Uterus (tissue), 2 donors: Measurements from ENCODE around the gene RAD51AP2.

ENCODE experiments used
- CTCF ChIP-seq, 4 experiments: fragments of 200-600 bp in 2 of 4; fragments of 450-650 bp in 2 of 4; sonication (generic) in 2 of 4; IDR thresholded peaks; one replicate each; pipeline ENCODE4 v1.5.1; 2016 to 2019; ENCODE audit warnings: antibody characterized with exemption in 4 of 4, mild to moderate bottlenecking in 2 of 4, moderate library complexity in 1 of 4
- POLR2A ChIP-seq, 2 donors: fragments of 450-650 bp; IDR thresholded peaks; one replicate each; pipeline ENCODE4 v1.6.1; 2016; ENCODE audit warnings: antibody characterized with exemption in 2 of 2, mild to moderate bottlenecking in 1 of 2, moderate library complexity in 1 of 2

- TF ChIP-seq CTCF (IDR thresholded peaks at IDR 0.05) (no peak), POLR2A (IDR thresholded peaks at IDR 0.05) (no peak)
These were observed 20.5 kb downstream of the RAD51AP2 start for GRCh38 chr2:17497718-17498117.
